ENCODE measurements around the gene CPSF4. TPM values are rescaled to one million over a fixed set of nuclear protein-coding genes. Genes with fewer than 3 reads are reported as not detected.

CPSF4 gene
- total RNA-seq, 4 donors from 2014 or later, result 23.7 to 41.6 (median 28.3) TPM

DNA sequence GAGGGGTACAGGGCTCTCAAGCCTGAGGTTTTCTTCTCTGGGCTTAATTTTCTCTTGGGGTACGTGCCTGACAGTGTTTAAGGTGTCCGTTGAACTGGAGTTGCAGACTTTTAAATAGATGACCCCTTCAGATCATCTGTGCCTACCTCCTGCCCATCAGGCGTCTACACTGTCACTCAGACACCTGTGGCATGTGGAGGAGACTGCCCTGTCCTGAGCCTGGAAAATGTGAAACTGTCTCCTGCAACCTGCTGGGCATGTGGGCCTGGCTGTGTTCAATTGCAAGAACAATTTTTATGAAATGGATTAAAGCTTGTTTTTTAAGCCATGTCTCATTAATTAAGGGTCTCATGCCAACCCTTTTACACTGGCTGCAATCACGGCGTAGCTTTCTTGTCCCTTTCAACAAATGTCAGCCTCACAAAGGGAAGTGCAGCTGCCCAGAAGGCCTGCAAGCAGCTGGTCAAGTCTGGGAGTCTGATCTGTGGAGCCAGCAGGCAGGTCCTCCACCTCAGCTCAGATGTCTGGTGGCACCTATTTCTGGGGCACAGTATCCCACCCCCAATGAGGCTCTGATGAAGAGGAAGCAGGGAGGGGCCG, 18.4 kb downstream of the CPSF4 start:
- no peak overlapping the region for H3K4me3 ChIP-seq (ENCODE audit: low read depth, poor library complexity, severe bottlenecking)
- WGBS, 2 donors, result 71 to 83% methylated on average over 6 of the region's 6 CpGs
- no peak for TF ChIP-seq CTCF (IDR thresholded peaks at IDR 0.05)
- TF ChIP-seq POLR2A (IDR thresholded peaks at IDR 0.05), result no peak
- DNase-seq (ENCODE audit: low spot score in 2 of 2), result no peak
- intact Hi-C loops (cut with DNase I; ENCODE audit: low total_unique reads), result no loop called here

GRCh38 chr7:99457650-99458493, 19.1 kb downstream of the CPSF4 start:
- 84 to 85% methylated on average over 22 to 24 of the region's 26 CpGs for WGBS, 2 donors
- no peak overlapping the region for H3K4me3 ChIP-seq (ENCODE audit: low read depth, poor library complexity, severe bottlenecking)
- TF ChIP-seq POLR2A (IDR thresholded peaks at IDR 0.05) (no peak), CTCF (IDR thresholded peaks at IDR 0.05) (no peak)
- intact Hi-C loops (cut with DNase I; ENCODE audit: low total_unique reads), result no loop called here
- DNase-seq (ENCODE audit: low spot score in 2 of 2), result no peak

DNA sequence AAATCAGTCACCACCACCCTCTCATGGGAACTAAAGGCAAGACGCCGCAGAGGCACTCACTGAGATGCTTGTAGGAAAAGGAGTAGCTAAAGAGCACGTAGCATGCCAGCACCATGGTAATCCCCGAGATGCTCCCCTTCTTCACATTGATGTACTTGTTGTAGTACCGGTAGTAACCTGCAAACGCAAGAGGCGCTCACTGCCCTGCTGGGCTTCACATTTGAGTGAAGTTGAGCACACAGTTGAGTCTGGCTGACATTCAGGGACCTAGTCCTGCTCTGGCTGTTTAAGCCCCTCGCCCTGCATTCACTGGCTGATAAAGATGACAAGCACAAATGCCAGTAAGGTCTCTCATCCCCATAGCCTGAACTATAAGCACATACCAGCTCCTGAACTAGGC, 20.3 kb downstream of the CPSF4 start:
- WGBS, 2 donors, result 84 to 88% methylated on average over 8 of the region's 8 CpGs
- intact Hi-C loops (cut with DNase I; ENCODE audit: low total_unique reads), result no loop called here
- no peak overlapping the region for H3K4me3 ChIP-seq (ENCODE audit: low read depth, poor library complexity, severe bottlenecking)

DNA sequence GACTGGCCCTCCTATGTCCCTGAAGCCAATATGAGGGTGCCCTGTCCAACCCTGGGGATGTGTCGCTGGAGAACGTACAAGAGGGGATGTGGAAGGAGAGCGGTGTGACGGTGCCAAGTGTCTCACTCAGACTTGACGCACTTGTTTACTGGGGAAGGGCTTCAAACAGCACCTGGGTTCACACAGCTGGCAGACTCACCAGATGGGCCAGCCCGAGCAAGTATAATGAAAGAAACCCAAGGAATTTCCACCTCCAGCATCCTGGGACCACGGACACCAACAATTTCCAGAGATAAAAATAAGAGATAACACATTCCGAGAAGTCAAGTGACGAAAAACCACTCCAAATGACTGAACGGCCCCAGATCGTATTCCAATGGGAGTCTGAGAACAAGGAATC, 21.9 kb downstream of the CPSF4 start:
- no peak for TF ChIP-seq POLR2A (IDR thresholded peaks at IDR 0.05)
- TF ChIP-seq CTCF (IDR thresholded peaks at IDR 0.05), result no peak
- DNase-seq (ENCODE audit: low spot score in 2 of 2), result no peak
- WGBS, 2 donors, result 63% methylated on average over 11 of the region's 11 CpGs
- no peak overlapping the region for H3K4me3 ChIP-seq (ENCODE audit: low read depth, poor library complexity, severe bottlenecking)
- intact Hi-C loops (cut with DNase I; ENCODE audit: low total_unique reads), result no loop called here

More for the DNA sequence above, 20.3 kb downstream of the CPSF4 start:
- DNase-seq (ENCODE audit: low spot score in 2 of 2), result no peak
- no peak for TF ChIP-seq CTCF (IDR thresholded peaks at IDR 0.05)
- TF ChIP-seq POLR2A (IDR thresholded peaks at IDR 0.05), result no peak

GRCh38 chr7:99461221-99461620, 22.5 kb downstream of the CPSF4 start:
- WGBS, 2 donors, result 68 to 82% methylated on average over 2 of the region's 2 CpGs
- intact Hi-C loops (cut with DNase I; ENCODE audit: low total_unique reads), result no loop called here
- H3K4me3 ChIP-seq (ENCODE audit: low read depth, poor library complexity, severe bottlenecking), result no peak overlapping the region
- no peak for DNase-seq (ENCODE audit: low spot score in 2 of 2)
- TF ChIP-seq POLR2A (IDR thresholded peaks at IDR 0.05) (no peak), CTCF (IDR thresholded peaks at IDR 0.05) (no peak)

Data from lower leg skin (tissue), 4 donors.